C1 segment of cervical spinal cord (tissue), 14 donors: Measurements from ENCODE around the gene ANO6.

Source experiments
- DNase-seq, 14 donors: peaks; one replicate each; lab custom pipeline; 2025; lab: John Stamatoyannopoulos, UW

The ANO6 gene

GRCh38 chr12:45435945-45436710 lies 220.2 kb downstream of the ANO6 start:
- peak in 6 of 14 donors; percentile 3 to 10 (median 7) for DNase-seq

DNA sequence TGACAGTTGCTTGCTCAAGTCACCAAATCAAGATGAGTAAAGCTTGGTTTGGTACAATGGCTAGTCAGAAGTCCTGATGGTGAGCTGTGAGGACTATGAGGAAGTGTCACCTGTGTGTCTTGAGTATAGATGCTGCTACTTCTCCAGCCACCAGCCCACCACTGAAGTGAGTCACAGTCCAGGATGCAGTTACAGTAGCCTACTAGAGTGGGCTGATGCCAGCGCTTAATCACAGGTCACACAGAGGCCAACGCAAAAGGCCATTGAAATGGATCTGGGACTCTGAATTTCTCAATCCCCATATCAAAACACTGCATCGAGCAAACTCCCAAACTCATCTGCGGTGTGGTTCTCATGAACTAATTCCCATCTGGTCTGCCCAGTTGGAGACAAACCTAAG lies 223.1 kb downstream of the ANO6 start:
- DNase-seq = no peak

- no peak for DNase-seq
Observed at GRCh38 chr12:45446013-45446412, 230.1 kb downstream of the ANO6 start.

DNA sequence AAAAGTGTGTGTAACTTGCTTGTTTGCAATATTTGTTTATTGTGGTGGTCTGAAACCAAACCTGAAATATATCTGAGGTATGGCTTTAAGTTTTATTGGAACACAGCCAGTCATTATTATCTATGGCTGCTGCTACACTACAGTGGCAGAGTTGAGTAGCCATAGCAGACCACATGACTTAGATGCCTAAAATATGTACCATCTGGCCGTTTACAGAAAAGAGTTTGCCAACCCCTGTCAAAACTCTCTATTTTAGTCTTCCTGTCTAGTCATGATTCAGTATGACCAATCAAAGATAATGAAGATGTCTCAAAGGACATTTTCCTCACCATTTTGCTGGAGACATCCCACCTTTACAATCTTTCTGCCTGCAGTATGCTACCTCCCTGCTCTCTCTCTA lies 242.3 kb downstream of the ANO6 start:
- DNase-seq = no peak

GRCh38 chr12:45458854-45459807 lies 243.2 kb downstream of the ANO6 start:
- no peak for DNase-seq

DNA sequence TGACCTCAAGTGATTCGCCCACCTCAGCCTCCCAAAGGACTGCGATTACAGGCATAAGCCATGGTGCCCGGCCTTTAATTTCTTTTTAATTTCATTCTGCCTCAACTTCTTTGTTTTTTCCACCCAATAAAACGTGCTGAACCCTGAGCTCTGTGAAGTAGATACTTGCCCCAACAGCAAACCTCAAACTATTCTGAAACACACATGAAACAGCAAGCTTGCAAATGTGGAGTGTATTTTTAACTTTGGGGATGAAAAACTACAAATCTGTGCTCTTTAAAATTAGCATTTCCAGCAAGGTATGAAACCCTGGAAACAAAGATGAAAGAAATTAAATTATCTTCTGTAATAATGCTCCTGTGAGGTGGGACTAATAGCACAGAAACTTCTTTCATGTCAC lies 246.6 kb downstream of the ANO6 start:
- DNase-seq = no peak

- DNase-seq = no peak
Observed at GRCh38 chr12:45464699-45465098, 248.8 kb downstream of the ANO6 start.

DNA sequence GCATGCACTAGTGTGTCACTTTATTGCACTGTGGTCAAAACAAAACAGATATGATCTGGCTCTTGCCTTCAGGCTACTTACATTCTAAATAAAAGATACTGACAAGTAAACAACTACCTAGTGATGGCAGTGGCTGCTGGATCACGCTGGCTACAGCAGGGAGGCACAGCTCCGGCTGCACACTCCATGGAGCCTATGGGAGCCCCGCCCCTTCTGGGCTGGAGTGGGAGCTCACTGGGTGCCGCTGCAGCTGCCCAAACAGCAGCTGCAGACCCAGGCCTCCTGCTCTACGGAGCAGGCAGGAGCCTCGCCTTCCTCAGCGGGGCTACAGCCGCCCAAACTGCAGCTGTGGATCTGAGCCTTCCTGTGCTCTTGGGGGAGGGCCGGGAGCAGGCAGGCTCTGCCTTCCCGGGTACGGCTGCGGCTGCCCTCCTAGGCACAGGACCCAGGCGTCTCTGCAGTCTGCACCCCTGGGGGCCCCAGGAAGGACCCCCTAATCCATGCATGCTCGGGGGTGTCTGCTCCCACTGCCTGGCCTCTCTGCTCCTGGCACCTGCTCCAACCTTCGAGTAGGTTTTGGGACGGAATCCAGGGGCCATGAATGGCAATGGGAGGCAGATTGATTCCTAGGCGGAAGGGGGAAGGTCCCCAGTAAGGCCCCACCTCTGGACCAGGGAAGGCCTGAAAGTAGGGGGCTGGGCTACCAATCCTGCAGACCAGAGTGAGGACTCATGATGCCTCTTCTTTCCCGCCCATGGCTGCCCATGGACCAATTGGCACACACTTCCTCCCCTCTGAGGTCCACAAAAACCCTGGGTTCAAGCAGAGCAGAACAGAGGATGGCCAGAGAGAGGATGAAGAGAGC lies 253.1 kb downstream of the ANO6 start:
- no peak for DNase-seq

DNA sequence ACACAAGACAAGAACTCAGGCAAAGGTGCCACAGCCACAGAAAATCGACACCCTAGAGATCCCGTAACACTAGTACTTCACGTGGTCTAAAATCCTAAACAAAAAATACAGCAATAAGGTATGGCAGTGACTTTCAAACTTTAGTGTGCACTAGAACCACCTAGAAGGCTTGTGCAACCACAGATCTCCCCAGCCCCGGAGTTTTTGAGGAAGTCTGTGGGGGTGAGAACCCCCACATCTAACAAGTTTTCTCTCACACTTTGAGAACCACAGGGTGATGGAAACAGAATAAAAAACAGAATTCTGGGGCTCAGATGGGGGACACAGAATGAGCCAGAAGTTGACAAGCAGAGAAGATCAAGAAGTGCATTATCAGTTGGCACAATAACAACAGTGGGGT lies 254.0 kb downstream of the ANO6 start:
- DNase-seq = no peak

DNA sequence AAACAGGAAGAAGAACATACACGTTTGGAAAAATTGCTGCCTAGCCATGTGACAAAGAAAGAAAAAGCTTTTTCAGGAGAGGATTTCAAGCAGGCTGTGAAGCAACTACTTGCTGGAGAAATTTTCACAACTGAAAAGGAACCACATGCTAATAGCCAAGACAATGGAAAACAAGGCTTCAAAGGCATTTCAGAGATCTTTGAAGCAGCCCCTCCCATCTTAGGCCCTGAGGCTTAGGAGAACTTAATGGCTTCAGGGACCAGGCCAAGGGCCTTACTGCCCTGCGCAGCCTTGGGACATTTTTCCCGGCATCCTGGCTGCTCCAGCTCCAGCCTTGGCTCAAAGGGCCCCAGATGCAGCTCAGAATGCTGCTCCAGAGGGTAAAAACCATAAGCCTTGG lies 257.7 kb downstream of the ANO6 start:
- DNase-seq = no peak

GRCh38 chr12:45475594-45475993 lies 259.7 kb downstream of the ANO6 start:
- DNase-seq = no peak

- DNase-seq = no peak
Observed at GRCh38 chr12:45477526-45477925, 261.6 kb downstream of the ANO6 start.

DNA sequence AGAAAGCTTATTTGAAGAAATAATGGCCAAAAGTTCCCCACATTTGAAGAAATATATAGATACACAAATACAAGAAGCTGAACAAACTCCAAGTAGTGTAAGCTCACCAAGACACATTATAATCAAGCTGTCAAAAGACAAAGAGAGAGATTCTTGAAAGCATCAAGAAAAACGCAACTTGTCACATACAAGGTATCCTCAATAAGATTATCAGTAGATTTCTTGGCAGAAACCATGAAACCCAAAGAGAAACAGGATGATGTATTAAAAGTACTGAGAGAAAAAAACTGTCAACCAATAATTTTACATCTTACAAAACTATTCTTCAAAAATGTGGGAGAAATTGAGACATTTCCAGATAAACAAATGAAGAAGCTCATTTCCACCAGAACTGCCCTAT lies 263.0 kb downstream of the ANO6 start:
- no peak for DNase-seq

DNA sequence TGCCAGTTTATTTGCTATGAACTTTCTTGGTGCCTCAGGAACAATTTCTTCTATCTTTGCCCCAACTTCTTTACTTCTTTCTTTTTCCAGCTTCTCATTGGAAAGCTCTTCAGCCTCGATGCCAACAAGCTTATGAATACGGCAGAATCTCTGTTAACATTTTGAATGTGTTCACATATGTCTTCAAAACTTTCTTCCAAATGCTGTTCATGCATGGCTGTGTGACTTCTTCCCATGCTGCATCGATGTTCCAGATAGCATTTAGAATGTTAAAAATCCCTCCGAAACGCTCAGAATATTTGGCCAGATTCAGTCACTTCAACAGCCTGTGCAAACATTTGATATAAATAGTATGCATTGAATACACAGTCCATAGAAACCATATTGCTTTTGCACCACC lies 265.9 kb downstream of the ANO6 start:
- no peak for DNase-seq

DNA sequence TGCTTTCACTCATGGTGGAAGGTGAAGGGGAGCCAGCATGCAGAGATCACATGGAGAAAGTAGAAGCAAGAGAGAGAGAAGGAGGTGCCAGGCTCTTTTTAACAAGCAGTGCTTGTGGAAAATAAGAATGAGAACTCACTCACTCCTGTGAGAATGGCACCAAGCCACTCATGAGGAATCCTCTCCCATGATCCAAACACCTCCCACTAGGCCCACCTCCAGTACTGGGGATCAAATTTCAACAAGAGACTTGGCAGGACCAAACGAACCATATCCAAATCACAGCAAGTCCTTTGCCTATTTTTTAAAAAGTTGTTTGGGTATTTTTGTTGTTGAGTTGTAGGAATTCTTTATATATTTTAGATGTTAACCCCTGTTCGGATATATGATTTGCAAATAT lies 267.7 kb downstream of the ANO6 start:
- no peak for DNase-seq
